ENCODE data around the gene AP2S1.
"Not testable (repeated sequence)": the region's sequence is repeated elsewhere in the genome, so short reads cannot be mapped to it uniquely, and the experiment has no call there.

AP2S1 gene

DNA sequence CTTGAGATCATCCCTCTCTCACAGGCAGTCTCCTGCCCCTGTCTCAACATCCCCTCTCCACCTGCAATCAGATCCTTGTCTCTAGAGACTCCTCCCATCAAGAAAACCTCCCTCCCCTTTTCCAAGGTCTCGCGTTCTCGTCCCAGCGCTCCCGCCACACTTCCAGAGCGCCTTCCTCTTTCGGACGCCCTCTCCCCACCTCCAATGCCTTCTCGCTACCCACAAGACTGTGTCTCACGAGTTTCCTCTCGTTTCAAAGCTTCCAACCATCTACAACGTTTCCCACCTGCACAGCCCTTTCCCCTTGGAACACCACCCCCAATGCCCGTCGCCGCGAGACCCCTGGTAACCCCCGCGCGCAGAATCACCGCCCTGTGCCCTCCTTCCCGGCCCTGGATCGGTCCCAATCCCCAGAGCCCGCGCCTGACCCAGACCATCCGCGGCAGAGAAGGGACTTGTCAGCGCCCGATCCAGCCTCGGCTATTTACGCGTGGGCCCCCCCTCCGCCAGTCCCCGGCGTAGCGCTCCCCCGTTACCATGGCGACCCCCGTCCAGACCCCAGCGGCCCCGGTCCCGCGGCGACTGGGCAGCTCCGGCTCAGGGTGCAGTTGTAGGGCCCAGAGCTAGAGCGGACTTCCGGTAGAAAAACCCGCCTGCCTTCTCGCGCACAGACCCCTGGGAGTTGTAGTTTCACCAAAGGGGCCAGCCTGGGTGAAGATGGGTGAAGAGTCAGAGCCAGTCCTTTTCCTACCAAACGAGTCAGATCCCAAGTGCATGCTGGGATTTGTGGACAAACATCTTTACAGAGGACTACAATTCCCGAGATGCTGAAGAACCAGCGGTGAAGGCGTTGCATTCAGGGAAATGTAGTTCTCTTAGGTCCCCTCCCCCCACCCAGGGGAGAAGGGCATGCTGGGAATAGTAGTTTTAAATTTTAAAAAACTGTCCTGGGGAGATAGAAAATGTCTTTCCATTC, at the start of gene AP2S1:
Gene AP2S1, minus strand, starts transcription at position 619 of the 976 bp plus-strand sequence. Its CDS starts 80 bp downstream, at position 539.
- FAIRE-seq: peak; percentile 98

- FAIRE-seq: no peak
Observed at GRCh38 chr19:46900341-46900740, 49.7 kb upstream of the AP2S1 start.

- FAIRE-seq: no peak
Observed at GRCh38 chr19:46898731-46899130, 48.1 kb upstream of the AP2S1 start.

- FAIRE-seq: no peak
Observed at GRCh38 chr19:46896076-46896794, 45.6 kb upstream of the AP2S1 start.

GRCh38 chr19:46892252-46893179, 41.9 kb upstream of the AP2S1 start:
- no peak for FAIRE-seq

DNA sequence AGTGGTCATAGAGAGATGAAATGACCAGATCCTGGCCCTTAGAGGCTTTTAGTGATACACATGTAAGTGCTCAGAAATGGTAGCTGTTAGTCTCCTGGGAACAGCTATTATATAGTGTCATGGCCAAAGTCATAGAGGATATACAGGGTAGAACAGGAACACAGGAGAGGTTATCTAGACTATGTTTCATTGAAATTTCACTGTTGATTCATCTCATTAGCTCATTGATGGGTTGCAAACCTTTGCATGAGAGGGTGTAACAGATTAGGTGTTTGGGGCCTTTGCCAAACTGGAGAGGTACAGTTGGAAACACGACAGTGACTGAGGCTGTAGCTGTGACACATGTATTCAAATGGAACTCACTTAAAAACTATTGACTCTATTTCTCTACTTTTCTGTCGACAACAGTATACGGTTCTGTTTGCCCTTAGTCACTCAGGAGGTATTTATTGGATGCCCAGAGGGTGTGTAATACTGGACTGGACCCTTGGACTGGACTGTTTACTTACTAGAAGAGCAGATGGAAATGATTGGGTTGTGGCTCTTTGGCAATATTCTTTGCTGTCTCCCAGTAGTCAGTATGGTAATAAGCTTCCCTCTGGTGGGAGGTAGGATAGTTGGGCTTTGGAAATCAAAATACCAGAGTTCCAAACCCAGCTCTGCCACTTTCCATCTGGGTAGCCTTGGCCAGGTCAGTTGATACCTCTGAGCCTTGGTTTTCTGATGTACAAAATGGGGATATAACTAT, 40.0 kb upstream of the AP2S1 start:
- FAIRE-seq: no peak

DNA sequence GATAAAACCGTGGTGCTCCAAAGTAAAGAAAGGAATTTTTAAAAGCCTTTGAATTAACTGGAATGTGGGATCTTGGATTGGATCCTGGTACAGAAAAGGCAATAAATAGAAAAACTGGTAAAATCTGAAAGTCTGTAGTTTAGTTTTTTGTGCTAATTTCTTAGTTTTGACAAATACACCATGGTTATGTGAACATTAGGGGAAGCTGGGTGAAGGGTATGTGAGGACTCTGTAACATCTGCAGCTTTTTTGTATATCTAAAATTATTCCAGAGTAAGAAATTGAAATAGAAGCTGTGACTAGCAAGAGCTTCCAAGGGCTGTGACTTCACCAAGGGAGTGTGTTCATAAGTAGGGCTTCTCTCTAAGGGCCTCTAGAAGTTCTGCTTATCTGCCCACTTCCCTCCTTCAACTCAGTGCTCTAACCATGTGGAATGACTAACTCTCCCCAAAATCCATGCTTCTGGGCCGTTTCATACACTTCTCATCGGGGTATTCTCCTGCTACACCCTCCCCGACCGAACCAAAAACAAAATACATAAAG, 36.7 kb upstream of the AP2S1 start:
- no peak for FAIRE-seq

DNA sequence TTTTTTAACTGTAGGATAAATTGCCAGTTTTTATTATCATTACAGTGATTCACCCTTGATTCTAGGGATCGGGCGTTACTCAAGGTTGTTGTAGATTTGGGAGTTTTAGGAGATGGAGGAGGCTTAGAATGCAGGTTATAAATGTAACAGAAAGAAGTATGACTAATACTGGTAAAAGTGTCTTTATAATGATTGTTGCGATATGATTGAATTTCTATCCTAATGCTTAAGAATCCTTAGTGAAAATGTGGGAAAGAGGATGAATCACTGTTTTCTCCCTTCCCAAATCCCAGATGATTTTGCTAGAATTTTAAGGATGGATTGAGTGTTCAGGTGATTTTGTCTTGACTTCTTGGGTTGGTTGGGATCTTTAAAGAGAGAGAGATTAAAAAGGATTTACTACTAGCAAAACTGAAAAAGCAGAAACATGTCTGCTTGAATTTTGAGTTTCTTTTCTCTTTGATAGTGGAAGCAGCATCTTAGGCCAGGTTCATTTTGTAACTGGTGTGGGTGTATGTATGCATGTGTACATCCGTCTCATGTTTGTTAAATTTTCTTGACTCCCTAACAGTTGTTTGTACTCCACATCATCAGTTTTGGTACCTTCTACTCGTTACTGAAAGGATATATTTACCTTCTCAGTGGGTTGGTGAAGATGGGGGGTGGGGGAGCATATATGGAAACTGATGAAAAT, 36.0 kb upstream of the AP2S1 start:
- FAIRE-seq: no peak

GRCh38 chr19:46885411-46885810, 34.8 kb upstream of the AP2S1 start:
- FAIRE-seq: no peak

DNA sequence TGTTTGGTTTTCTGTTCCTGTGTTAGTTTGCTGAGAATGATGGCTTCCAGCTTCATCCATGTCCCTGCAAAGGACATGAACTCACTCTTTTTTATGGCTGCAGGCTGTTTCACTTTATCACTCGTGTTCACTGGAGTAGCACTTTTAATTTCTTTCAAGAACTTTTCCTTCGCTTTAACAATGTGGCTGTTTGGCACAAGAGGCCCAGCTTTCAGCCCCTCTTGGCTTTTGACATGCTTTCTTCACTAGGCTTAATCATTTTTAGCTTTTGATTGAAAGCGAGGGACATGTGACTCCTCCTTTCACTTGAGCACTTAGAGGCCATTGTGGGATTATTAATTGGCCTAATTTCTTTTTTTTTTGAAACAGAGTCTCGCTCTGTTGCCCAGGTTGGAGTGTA, 32.1 kb upstream of the AP2S1 start:
- FAIRE-seq: not testable (repeated sequence)

DNA sequence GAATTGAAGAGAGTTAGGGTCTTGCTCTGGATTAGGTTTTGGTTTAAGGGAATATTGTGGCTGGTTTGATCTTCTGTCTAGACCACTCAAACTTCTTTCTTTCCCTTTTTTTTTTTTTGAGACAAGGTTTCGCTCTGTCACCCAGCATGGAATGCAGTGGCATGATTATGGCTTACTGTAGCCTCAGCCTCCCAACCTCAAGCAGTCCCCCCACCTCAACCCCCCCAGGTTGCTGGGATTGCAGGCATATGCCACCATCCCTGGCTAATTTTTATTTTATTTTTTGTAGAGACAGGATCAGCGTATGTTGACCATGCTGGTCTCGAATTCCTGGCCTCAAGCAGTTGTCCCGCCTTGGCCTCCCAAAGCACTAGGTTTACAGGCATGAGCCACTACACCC, 31.4 kb upstream of the AP2S1 start:
- no peak for FAIRE-seq

- FAIRE-seq: no peak
Observed at GRCh38 chr19:46881092-46881491, 30.4 kb upstream of the AP2S1 start.

- no peak for FAIRE-seq
Observed at GRCh38 chr19:46880431-46880830, 29.8 kb upstream of the AP2S1 start.

GRCh38 chr19:46878613-46879375, 28.1 kb upstream of the AP2S1 start:
- FAIRE-seq: no peak

DNA sequence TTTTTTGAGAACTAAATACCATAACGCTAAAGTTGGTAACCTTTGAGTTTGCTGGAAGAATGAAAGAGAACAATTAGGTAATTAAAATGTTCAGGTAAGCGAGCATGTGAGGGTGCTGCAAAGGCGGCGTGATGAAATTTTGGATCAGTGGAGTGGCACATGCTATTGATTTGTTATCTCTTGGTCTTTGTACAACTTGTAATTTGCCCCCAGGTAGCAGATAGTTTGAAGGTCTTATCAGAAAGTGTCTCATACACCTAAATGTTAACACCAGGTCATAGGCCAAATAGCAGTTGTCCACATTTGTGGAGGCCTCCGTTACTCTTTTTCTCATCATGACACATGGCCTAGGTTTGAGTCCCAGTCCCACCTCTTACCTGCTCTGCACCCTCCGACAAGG, 25.0 kb upstream of the AP2S1 start:
- FAIRE-seq: no peak

DNA sequence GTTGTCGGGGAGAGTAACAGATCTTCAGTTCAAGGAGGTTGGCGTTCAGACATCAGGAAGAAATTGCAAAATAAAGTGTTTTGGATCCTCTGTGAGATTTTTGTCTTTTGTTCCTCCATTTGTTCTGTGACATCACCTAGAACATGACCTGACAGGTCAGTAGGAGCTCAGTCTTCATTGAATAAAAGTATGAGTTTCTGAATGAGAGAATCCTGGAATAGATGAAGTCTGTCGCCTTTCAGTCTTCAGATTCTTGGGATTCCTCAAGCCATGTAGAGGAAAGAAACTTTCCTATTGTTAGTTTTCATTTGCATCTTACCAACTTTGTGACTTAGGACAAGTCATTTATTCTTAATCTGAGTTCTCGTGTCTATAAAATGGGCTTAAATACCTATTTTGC, 24.6 kb upstream of the AP2S1 start:
- FAIRE-seq: no peak

DNA sequence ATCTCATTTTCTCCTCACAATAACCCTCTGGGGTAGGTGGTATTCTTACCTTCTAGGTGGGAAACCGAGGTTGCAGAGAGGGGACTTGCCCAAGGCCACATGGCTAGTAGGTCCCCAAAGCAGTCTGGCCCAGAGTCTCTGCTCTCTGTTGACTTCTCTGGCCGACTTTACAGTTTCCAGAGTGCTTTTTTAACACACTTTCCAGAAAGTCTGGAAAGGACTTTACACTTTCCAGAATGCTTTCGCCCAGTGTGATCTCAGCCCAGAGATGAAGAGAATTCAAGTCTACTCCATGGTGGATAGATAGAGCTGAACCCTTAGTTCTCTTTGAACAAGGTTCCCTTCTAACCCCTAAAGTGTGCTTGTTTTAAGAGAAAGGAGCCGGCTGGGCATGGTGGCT, 22.3 kb upstream of the AP2S1 start:
- FAIRE-seq: no peak

DNA sequence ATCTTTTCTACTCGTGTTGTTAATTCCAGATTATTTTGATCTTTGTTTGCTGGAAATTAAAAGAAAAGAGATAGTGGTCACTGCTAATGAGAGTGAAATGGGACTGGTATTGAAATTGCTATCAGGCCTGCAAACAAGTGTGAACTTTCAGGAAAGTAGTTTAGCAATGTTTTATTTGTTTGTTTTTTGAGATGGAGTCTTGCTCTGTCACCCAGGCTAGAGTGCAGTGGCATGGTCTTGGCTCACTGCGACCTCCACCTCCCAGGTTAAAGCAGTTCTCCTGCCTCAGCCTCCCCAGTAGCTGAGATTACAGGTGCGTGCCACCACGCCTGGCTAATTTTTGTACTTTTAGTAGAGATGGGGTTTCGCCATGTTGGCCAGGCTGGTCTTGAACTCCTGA, 20.5 kb upstream of the AP2S1 start:
- not testable (repeated sequence) for FAIRE-seq

DNA sequence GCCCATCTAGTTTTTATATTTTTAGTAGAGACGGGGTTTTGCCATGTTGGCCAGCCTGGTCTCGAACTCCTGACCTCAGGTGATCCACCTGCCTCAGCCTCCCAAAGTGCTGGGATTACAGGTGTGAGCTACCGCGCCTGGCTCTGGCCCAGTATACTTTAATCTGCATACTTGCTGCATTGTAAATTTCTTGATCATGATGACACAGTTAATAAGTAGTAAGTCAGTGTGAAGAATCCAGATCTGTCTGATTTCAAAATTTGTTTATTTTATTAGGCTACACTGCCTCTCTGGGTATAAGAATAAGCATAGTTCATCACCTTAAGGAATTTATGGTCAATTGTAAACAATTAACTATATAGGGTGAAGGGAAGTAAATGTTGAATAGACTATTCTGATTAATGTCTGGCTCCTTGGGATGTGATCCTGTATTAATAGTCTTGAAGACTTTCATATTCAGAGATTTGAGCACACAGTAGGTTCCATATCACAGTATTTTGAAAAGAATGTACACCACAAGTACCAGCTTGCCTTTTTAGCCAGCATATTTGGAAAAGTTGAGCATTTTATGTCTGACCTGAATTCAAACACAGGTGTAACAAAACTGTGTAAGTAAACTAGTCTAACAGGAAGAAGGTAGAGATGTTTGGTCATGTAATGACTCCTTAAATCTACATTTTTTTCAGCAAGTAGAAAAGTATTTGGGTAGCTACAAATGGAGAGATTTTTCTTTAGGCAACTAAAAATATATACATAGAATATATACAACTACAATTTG, 17.6 kb upstream of the AP2S1 start:
- FAIRE-seq: no peak

- FAIRE-seq: no peak
Observed at GRCh38 chr19:46867170-46867569, 16.5 kb upstream of the AP2S1 start.

All from A204.1 (cell line).